GM18502 (cell line): Measurements from ENCODE around the gene FRY.
A peak's percentile ranks its signal among the peaks of the same experiment; 100 is the strongest.

ENCODE experiments used
- ATAC-seq: cut with Tn5 transposase; IDR thresholded peaks from one replicate; pipeline ENCODE4 v1.9.1; 2021; ENCODE audit warnings: mild to moderate bottlenecking; ENCODE audit not compliant: unreplicated experiment, poor library complexity

The FRY gene

GRCh38 chr13:32284927-32285632, 253.5 kb downstream of the FRY start:
- no peak for ATAC-seq

DNA sequence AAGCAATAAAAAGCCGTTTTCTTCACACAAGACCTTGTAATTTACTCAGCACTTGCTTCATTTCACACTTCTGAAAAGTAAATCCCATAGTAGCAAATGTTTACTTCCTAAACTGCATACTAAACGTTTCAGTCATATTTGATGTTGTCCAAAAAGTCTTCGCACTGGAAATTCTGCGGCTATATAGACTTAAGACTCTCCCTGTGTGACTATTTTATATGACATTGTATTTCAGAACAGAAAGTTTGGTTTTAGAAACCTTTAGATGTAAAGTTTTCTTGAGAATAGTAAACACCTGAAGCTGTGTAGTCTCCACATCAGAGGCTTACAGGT, 254.0 kb downstream of the FRY start:
- ATAC-seq, result no peak

GRCh38 chr13:32297206-32297605, 265.6 kb downstream of the FRY start:
- ATAC-seq, result no peak

- ATAC-seq, result no peak
These were observed 267.1 kb downstream of the FRY start for GRCh38 chr13:32298695-32299094.

DNA sequence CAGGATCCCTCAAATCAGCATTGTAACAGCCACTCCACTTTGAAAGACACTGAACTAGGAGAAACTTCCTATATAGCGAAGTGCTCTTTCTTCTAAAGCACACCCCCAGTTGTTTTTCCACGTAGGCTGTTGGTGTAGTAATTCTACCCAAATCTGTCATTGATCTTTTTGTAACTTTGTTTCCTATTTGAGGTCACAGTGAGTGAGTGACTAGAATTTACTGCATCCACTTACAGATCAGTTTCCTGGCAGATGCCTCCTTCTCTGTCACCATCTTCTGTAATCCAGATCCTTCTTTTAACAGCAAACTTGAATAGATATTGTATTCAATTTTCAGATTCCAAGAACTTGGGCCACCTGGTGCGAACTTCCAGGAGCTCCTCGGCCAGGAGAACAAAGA, 268.3 kb downstream of the FRY start:
- no peak for ATAC-seq

DNA sequence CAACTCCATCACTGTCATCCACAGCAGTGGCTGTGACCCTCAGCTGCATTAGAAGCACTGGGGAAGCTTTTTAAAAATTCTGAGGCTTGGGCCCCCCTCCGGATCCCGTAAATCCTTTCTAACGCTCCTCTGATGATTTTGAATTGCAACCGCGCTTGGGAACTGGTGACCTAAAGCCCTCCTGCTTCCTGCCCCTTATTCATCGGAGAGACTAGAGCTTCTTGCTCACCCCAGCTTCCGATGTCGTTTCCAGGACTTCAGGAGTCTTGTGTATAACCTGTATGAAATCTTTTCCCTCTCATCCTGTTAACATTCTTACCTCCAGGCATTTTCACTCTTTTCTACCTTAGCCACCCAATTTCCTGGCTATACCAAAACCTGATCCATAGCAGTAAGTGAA, 268.8 kb downstream of the FRY start:
- ATAC-seq, result no peak

DNA sequence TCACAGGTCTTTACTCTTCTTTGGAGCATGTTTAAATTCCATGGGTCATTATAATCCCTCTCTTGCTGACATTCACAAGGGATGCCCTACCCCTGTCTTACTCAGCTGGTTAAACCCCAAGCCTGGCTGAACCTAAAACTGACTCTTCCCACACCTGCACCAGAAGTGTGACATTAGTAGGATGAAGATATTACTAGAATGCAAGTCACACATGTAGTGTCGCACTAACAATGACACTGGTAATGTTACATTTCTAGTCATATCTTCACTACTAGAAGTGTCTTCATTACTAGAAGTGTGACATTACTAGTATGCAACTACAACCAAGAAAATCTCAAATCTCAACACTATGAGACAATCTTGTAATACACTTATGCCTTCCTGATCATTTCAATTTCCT, 269.3 kb downstream of the FRY start:
- no peak for ATAC-seq

- no peak for ATAC-seq
These were observed 270.9 kb downstream of the FRY start for GRCh38 chr13:32302461-32302860.

DNA sequence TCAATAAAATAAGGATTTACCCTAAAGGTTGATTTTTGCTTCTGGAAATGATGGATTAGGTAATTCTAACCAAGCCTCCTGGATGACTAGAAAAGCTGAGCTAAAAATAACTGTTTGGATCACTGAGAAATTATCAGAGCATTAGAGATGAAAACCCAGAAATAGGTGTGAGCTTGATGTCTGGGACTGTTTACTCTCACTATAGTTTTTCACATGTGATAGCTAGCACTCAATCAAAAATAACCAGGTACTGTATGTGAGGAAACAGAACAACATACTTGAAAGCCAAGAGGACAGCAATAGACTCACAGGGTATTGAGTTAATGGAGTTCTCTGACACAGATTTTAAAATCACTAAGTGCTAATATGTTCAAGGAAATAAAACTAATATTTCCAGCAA, 274.1 kb downstream of the FRY start:
- ATAC-seq, result no peak

DNA sequence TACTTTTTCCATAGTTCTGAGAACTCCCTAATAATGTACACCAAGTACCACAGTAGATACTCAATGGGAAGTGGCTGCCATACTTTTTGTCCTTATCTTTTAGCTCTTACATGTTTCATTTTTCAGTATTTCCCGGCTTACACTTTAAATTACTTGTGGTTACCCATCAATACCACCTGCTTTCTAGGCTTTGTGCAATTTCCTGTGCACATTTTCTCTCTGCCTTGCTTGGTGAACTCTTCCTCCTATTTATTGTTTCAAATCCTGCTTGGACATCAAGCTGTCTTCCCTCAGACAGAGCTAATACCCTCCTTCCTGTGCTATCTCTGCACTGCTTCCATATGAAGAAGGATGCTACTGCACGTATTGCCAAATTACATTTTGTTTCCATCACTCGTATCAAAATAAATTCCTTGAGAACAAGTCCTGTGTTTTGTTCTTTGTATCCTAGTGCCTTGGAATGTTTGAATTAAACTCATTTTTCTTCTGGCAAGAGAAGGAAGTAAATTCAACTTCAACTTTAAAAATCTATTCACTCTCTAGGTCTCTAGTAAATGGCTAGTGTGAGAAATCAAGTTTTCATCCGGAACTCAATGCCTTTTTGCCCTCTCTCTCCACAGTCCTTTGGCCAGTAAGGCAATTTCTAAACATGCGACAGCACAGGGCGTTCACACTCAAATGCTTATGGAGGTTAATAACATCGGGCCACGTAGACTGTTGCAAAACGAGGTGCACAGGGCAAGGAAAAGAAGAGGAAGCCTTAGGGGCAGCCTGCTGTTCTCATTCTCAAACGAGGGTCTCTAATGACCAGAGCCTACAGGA, 277.9 kb downstream of the FRY start:
- no peak for ATAC-seq

DNA sequence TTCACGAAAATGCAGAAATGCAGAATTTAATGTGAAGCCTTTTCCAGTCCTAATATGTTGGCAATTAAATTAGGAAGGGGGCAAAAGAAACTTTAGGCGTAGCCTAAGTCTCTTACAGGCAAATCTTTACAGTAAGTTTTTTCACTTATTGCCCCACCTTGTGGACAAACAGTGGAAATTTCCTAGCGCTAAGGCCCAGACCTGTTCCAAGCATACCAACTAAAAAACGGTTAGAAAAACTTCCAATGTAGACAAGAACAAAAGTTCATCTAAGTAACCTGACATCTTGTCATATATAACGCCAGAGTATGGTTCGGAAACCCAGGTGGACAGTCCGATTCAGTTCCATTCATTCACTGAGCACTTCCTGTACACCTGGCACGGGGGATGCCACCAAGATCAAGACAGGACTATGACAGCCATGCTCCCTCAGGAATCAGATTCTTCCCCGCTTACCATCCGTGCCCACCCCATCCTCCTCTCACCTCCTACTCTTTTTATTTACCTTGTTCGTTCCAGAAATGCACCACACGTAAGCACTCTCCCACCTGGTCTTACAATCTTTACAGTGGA, 278.6 kb downstream of the FRY start:
- peak; percentile 75 for ATAC-seq

DNA sequence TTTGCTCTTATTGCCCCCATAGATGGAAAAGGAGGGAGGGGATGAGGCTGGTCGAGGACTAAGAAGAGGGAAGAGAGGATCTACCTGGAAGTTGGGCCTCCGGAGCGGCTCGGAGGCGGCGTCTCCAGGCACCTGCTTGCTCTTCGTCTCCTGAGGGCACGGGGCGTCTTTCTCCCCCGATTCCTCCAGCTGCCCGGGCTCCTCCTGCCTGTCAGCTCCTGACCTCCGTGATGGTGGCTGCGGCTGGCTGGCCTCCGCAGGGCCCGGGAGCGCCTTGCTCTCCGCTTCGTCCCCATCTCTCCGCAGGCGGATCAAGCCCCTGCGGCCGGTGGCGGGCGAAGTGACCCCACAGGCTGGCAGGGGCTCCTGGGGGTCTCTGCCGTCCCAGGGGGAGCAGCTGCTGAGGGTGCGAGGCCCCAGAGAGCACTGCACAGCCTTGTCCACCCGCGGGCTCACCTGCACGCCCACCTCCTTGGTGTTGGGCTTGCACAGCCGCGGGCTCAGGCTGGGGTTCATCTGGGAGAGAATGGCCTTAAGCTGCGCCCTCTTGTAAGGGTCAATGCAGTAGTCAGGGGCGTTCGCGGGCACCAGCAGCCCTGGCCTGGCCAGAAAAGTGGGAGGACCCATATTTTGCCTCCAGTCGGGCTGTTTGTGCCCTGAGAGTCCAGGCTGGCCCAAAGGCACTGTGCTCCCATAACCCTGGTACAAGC, 279.8 kb downstream of the FRY start:
- ATAC-seq, result no peak

DNA sequence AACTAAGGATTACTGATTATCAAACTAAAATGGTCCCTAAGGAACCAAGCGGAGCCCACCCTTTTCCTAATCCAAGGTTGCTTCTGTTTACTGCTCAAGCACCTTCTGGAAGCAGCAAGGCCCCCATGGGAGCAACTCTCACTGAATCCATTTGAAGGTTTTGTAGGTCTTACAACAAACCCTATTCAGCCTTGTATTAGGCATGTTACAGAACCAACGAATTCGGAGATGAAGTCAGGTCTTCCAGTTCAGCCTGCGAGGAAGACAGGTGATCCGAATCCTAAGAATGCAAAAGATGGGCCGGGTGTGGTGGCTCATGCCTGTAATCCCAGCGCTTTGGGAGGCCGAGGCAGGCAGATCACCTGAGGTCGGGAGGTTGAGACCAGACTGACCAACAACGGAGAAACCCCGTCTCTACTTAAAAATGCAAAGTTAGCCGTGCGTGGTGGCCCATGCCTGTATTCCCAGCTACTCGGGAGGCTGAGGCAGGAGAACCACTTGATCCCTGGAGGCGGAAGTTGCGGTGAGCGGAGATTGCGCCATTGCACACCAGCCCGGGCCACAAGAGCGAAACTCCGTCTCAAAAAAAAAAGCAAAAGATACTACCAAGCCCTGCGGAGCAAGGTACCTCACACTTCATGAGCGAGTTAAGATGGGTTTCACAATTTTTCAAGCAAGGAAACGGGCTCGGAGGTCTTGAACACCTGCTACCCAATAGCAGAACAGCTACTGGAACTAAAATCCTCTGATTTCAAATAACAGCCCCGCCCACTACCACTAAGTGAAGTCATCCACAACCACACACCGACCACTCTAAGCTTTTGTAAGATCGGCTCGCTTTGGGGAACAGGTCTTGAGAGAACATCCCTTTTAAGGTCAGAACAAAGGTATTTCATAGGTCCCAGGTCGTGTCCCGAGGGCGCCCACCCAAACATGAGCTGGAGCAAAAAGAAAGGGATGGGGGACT, 283.0 kb downstream of the FRY start:
- peak; percentile 28 for ATAC-seq

DNA sequence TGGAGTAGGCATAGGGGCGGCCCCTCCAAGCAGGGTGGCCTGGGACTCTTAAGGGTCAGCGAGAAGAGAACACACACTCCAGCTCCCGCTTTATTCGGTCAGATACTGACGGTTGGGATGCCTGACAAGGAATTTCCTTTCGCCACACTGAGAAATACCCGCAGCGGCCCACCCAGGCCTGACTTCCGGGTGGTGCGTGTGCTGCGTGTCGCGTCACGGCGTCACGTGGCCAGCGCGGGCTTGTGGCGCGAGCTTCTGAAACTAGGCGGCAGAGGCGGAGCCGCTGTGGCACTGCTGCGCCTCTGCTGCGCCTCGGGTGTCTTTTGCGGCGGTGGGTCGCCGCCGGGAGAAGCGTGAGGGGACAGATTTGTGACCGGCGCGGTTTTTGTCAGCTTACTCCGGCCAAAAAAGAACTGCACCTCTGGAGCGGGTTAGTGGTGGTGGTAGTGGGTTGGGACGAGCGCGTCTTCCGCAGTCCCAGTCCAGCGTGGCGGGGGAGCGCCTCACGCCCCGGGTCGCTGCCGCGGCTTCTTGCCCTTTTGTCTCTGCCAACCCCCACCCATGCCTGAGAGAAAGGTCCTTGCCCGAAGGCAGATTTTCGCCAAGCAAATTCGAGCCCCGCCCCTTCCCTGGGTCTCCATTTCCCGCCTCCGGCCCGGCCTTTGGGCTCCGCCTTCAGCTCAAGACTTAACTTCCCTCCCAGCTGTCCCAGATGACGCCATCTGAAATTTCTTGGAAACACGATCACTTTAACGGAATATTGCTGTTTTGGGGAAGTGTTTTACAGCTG, 283.9 kb downstream of the FRY start, which contains the start of the genes BRCA2 and ZAR1L:
TSS of gene BRCA2 (plus strand) at position 271 of the 790 bp plus-strand sequence. CDS start 953 bp downstream, outside the sequence.
TSS of gene ZAR1L (minus strand) at position 126 of the 790 bp plus-strand sequence. CDS start 3,438 bp downstream, outside the sequence.
- peak; percentile 94 for ATAC-seq

GRCh38 chr13:32316028-32316339, 284.4 kb downstream of the FRY start:
- peak; percentile 55 for ATAC-seq

GRCh38 chr13:32316501-32316900, 284.9 kb downstream of the FRY start:
- ATAC-seq, result no peak

GRCh38 chr13:32317716-32318465, 286.3 kb downstream of the FRY start:
- no peak for ATAC-seq

DNA sequence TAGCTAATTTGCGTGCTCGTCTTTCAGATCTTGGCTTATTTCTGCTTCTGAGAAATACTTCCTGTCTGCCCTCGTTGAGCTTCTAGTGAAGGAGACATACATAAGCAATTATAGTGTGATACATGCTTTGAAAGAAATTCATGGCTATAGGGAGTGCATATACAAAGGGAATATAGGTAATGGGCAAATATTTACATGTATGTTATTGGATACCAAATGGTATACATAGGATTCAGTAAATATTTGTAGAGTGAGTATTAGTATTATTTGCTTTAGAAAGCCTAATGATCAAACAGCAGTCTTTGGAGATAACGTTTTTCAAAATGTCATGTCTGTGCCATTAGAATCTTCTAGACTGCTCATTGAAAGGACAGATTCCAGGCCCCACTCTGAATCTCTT, 289.0 kb downstream of the FRY start:
- ATAC-seq, result no peak
